HG03135 (cell line): Measurements from ENCODE around the gene MYO6.

ENCODE experiments used
- ATAC-seq: cut with Tn5 transposase; IDR thresholded peaks from one replicate; pipeline ENCODE4 v1.9.1; 2021; ENCODE audit warnings: mild to moderate bottlenecking, moderate library complexity; ENCODE audit not compliant: unreplicated experiment

MYO6 gene

GRCh38 chr6:75940564-75940963 lies 191.5 kb downstream of the MYO6 start:
- ATAC-seq = no peak

GRCh38 chr6:75941509-75941908 lies 192.5 kb downstream of the MYO6 start:
- ATAC-seq = no peak

- ATAC-seq = no peak
Observed at GRCh38 chr6:75943381-75943780, 194.3 kb downstream of the MYO6 start.

GRCh38 chr6:75946146-75946831 lies 197.2 kb downstream of the MYO6 start:
- ATAC-seq = no peak

GRCh38 chr6:75947935-75948334 lies 198.9 kb downstream of the MYO6 start:
- no peak for ATAC-seq

GRCh38 chr6:75952128-75952527 lies 203.1 kb downstream of the MYO6 start:
- ATAC-seq = no peak

GRCh38 chr6:75963569-75963968 lies 214.5 kb downstream of the MYO6 start:
- ATAC-seq = no peak

GRCh38 chr6:75968143-75968542 lies 219.1 kb downstream of the MYO6 start:
- ATAC-seq = no peak
